Measurements from ENCODE around the gene OSGEP.
A peak's percentile ranks its signal among the peaks of the same experiment; 100 is the strongest.

The OSGEP gene

GRCh38 chr14:20454516-20455354 is at the start of gene OSGEP, which contains the start of gene APEX1:
Gene OSGEP (minus strand): TSS chr14:20454812. CDS start chr14:20454683, 129 bp downstream.
Gene APEX1 (plus strand): TSS chr14:20455226. CDS start chr14:20455646, 420 bp downstream.
- Histone ChIP-seq H3K27ac (ENCODE audit: low read depth, low read length, poor library complexity, severe bottlenecking) (peak within 1 kb of the TSS; percentile 82), H3F3A (ENCODE audit: insufficient read depth, low read length) (no peaks in the 10 kb centered on the region), H3K9ac (ENCODE audit: low read length) (peak within 1 kb of the TSS; percentile 95), H3K4me3 (ENCODE audit: low read depth, low read length, poor library complexity, severe bottlenecking) (peak within 1 kb of the TSS; percentile 72), H3K27me3 (ENCODE audit: insufficient read depth, low read length) (no peaks in the 10 kb centered on the region), H3K4me2 (ENCODE audit: low read length) (peak within 1 kb of the TSS; percentile 85), H3K79me2 (ENCODE audit: insufficient read depth, low read length) (peaks cover 22% of the 10 kb centered on the region), H3K9me3 (ENCODE audit: low read length) (no peaks in the 10 kb centered on the region), H3K4me1 (ENCODE audit: insufficient read depth, low read length, severe bottlenecking) (peaks cover 26% of the 10 kb centered on the region), H4K20me1 (ENCODE audit: insufficient read depth, low read length) (no peaks in the 10 kb centered on the region), H2AFZ (ENCODE audit: low read length) (no peak within 1 kb of the TSS), H3K36me3 (ENCODE audit: insufficient read depth, low read length) (peaks cover 63% of the 10 kb centered on the region), H3K9me2 (ENCODE audit: low read depth, low read length) (no peaks in the 10 kb centered on the region)
- TF ChIP-seq CTCF (IDR thresholded peaks at IDR 0.05; ENCODE audit: low read length) (no peak), EZH2 (IDR thresholded peaks at IDR 0.05; ENCODE audit: borderline replicate concordance, low read length) (no peak)

- Histone ChIP-seq H3K4me2 (ENCODE audit: low read length) (no peak overlapping the region), H3K27me3 (ENCODE audit: insufficient read depth, low read length) (no peaks in the 10 kb centered on the region), H3K27ac (ENCODE audit: low read depth, low read length, poor library complexity, severe bottlenecking) (no peak overlapping the region), H3F3A (ENCODE audit: insufficient read depth, low read length) (no peaks in the 10 kb centered on the region), H3K9me2 (ENCODE audit: low read depth, low read length) (no peaks in the 10 kb centered on the region), H3K4me1 (ENCODE audit: insufficient read depth, low read length, severe bottlenecking) (no peaks in the 10 kb centered on the region), H3K9ac (ENCODE audit: low read length) (no peak overlapping the region), H4K20me1 (ENCODE audit: insufficient read depth, low read length) (no peaks in the 10 kb centered on the region), H3K36me3 (ENCODE audit: insufficient read depth, low read length) (no peaks in the 10 kb centered on the region), H3K9me3 (ENCODE audit: low read length) (no peaks in the 10 kb centered on the region), H3K79me2 (ENCODE audit: insufficient read depth, low read length) (no peaks in the 10 kb centered on the region), H2AFZ (ENCODE audit: low read length) (no peak overlapping the region), H3K4me3 (ENCODE audit: low read depth, low read length, poor library complexity, severe bottlenecking) (no peak overlapping the region)
- TF ChIP-seq CTCF (IDR thresholded peaks at IDR 0.05; ENCODE audit: low read length), result no peak
- no peak for TF ChIP-seq EZH2 (IDR thresholded peaks at IDR 0.05; ENCODE audit: borderline replicate concordance, low read length)
These were observed 49.3 kb upstream of the OSGEP start for GRCh38 chr14:20503898-20504297.

- no peak overlapping the region for H3K27ac ChIP-seq (ENCODE audit: low read depth, low read length, poor library complexity, severe bottlenecking)
- no peaks in the 10 kb centered on the region for H3K9me3 ChIP-seq (ENCODE audit: low read length)
- H3K27me3 ChIP-seq (ENCODE audit: insufficient read depth, low read length), result no peaks in the 10 kb centered on the region
- no peak for TF ChIP-seq EZH2 (IDR thresholded peaks at IDR 0.05; ENCODE audit: borderline replicate concordance, low read length)
- H3K4me1 ChIP-seq (ENCODE audit: insufficient read depth, low read length, severe bottlenecking), result no peaks in the 10 kb centered on the region
- H3F3A ChIP-seq (ENCODE audit: insufficient read depth, low read length), result no peaks in the 10 kb centered on the region
- H3K4me3 ChIP-seq (ENCODE audit: low read depth, low read length, poor library complexity, severe bottlenecking), result no peak overlapping the region
- no peaks in the 10 kb centered on the region for H4K20me1 ChIP-seq (ENCODE audit: insufficient read depth, low read length)
- no peak overlapping the region for H2AFZ ChIP-seq (ENCODE audit: low read length)
- H3K4me2 ChIP-seq (ENCODE audit: low read length), result no peak overlapping the region
- H3K36me3 ChIP-seq (ENCODE audit: insufficient read depth, low read length), result no peaks in the 10 kb centered on the region
- H3K9me2 ChIP-seq (ENCODE audit: low read depth, low read length), result no peaks in the 10 kb centered on the region
- no peak overlapping the region for H3K9ac ChIP-seq (ENCODE audit: low read length)
- H3K79me2 ChIP-seq (ENCODE audit: insufficient read depth, low read length), result no peaks in the 10 kb centered on the region
These were observed 46.7 kb upstream of the OSGEP start for GRCh38 chr14:20501346-20501745.
